ENCODE measurements around the gene JMJD8. TPM values are rescaled to one million over a fixed set of nuclear protein-coding genes. Genes with fewer than 3 reads are reported as not detected.

Gene JMJD8
- total RNA-seq, 2 experiments from 2014 or later: 30.5 to 37.1 TPM

- CTCF ChIA-PET: no interaction called here
- ATAC-seq: no peak
- Mint-ChIP-seq H3K4me1 (peaks cover 24% of the 10 kb centered on the region), H3K27ac (no peak overlapping the region), H3K9me3 (ENCODE audit: low read depth) (no peaks in the 10 kb centered on the region), H3K27me3 (no peaks in the 10 kb centered on the region), H3K36me3 (no peaks in the 10 kb centered on the region), H3K4me3 (no peak overlapping the region)
- DNase-seq: no peak
These were observed 37.4 kb downstream of the JMJD8 start for GRCh38 chr16:646679-647172.

GRCh38 chr16:645852-646678 lies 38.1 kb downstream of the JMJD8 start:
- no peak overlapping the region for H3K4me3 Mint-ChIP-seq

GRCh38 chr16:644556-644955 lies 39.6 kb downstream of the JMJD8 start:
- ATAC-seq (no peak), DNase-seq (no peak)
- peak overlapping the region; percentile 59 for H3K27ac Mint-ChIP-seq
- no peaks in the 10 kb centered on the region for H3K27me3 Mint-ChIP-seq
- H3K36me3 Mint-ChIP-seq: no peaks in the 10 kb centered on the region
- peaks cover 17% of the 10 kb centered on the region for H3K4me1 Mint-ChIP-seq
- H3K4me3 Mint-ChIP-seq: no peak overlapping the region
- CTCF ChIA-PET: no interaction called here
- no peaks in the 10 kb centered on the region for H3K9me3 Mint-ChIP-seq (ENCODE audit: low read depth)

More at GRCh38 chr16:645852-646678, 38.1 kb downstream of the JMJD8 start:
- H3K9me3 Mint-ChIP-seq (ENCODE audit: low read depth): no peaks in the 10 kb centered on the region
- DNase-seq (no peak), ATAC-seq (no peak)
- no peaks in the 10 kb centered on the region for H3K27me3 Mint-ChIP-seq
- H3K36me3 Mint-ChIP-seq: no peaks in the 10 kb centered on the region
- H3K4me1 Mint-ChIP-seq: peaks cover 24% of the 10 kb centered on the region
- H3K27ac Mint-ChIP-seq: no peak overlapping the region
- CTCF ChIA-PET: no interaction called here

GRCh38 chr16:643050-643368 lies 41.1 kb downstream of the JMJD8 start:
- Mint-ChIP-seq H3K9me3 (ENCODE audit: low read depth) (no peaks in the 10 kb centered on the region), H3K36me3 (no peaks in the 10 kb centered on the region), H3K4me3 (peak overlapping the region; percentile 69), H3K4me1 (peaks cover 15% of the 10 kb centered on the region), H3K27me3 (no peaks in the 10 kb centered on the region), H3K27ac (no peak overlapping the region)
- CTCF ChIA-PET: interaction anchor here (0.7 to 1.9 kb wide), 3 partner anchors 21 to 43 kb away, joined by 3 to 6 read pairs (median 3); partner anchors contain the start of gene RHOT2
- ATAC-seq (no peak), DNase-seq (no peak)

GRCh38 chr16:642189-643049 lies 41.7 kb downstream of the JMJD8 start:
- Mint-ChIP-seq H3K9me3 (ENCODE audit: low read depth) (no peaks in the 10 kb centered on the region), H3K4me3 (peak overlapping the region; percentile 69), H3K4me1 (peaks cover 14% of the 10 kb centered on the region), H3K27ac (peak overlapping the region; percentile 44), H3K36me3 (no peaks in the 10 kb centered on the region), H3K27me3 (no peaks in the 10 kb centered on the region)
- peak; percentile 51 for ATAC-seq
- DNase-seq: peak; percentile 62
- CTCF ChIA-PET: interaction anchor here (0.7 to 1.9 kb wide), 4 partner anchors 22 to 63 kb away, joined by 3 to 6 read pairs (median 3); partner anchors contain the start of gene RHOT2

GRCh38 chr16:641326-642188 lies 42.6 kb downstream of the JMJD8 start, which contains the start of gene MCRIP2:
Gene MCRIP2 (plus strand): TSS chr16:641828. CDS start chr16:641992, 164 bp downstream.
- H3K4me1 Mint-ChIP-seq: peaks cover 17% of the 10 kb centered on the region
- H3K27ac Mint-ChIP-seq: peak within 1 kb of the TSS; percentile 44
- peak; percentile 75 for ATAC-seq
- peak within 1 kb of the TSS; percentile 69 for H3K4me3 Mint-ChIP-seq
- peak; percentile 82 for DNase-seq
- CTCF ChIA-PET: interaction anchor here (1.0 kb wide), 1 partner anchor 62 kb away, joined by 3 read pairs; no protein-coding TSS in a partner anchor
- no peaks in the 10 kb centered on the region for H3K36me3 Mint-ChIP-seq
- no peaks in the 10 kb centered on the region for H3K9me3 Mint-ChIP-seq (ENCODE audit: low read depth)
- no peaks in the 10 kb centered on the region for H3K27me3 Mint-ChIP-seq

- Mint-ChIP-seq H3K4me1 (peaks cover 17% of the 10 kb centered on the region), H3K27ac (no peak overlapping the region), H3K27me3 (no peaks in the 10 kb centered on the region), H3K9me3 (ENCODE audit: low read depth) (no peaks in the 10 kb centered on the region), H3K36me3 (no peaks in the 10 kb centered on the region), H3K4me3 (peak overlapping the region; percentile 41)
- CTCF ChIA-PET: interaction anchor here (0.7 kb wide), 1 partner anchor 7 kb away, joined by 4 read pairs; no protein-coding TSS in a partner anchor
- DNase-seq: no peak
- no peak for ATAC-seq
These were observed 43.5 kb downstream of the JMJD8 start for GRCh38 chr16:640614-641013.

GRCh38 chr16:638836-639235 lies 45.3 kb downstream of the JMJD8 start:
- DNase-seq (no peak), ATAC-seq (no peak)
- CTCF ChIA-PET: interaction anchor here (1.7 kb wide), 1 partner anchor 9 kb away, joined by 7 read pairs; no protein-coding TSS in a partner anchor
- H3K9me3 Mint-ChIP-seq (ENCODE audit: low read depth): no peaks in the 10 kb centered on the region
- no peaks in the 10 kb centered on the region for H3K27me3 Mint-ChIP-seq
- H3K4me3 Mint-ChIP-seq: no peak overlapping the region
- H3K36me3 Mint-ChIP-seq: no peaks in the 10 kb centered on the region
- no peak overlapping the region for H3K27ac Mint-ChIP-seq
- H3K4me1 Mint-ChIP-seq: peaks cover 14% of the 10 kb centered on the region

- Mint-ChIP-seq H3K9me3 (ENCODE audit: low read depth) (no peaks in the 10 kb centered on the region), H3K27ac (no peak overlapping the region), H3K36me3 (no peaks in the 10 kb centered on the region), H3K4me3 (no peak overlapping the region), H3K27me3 (no peaks in the 10 kb centered on the region), H3K4me1 (peaks cover 11% of the 10 kb centered on the region)
- no peak for ATAC-seq
- DNase-seq: no peak
- CTCF ChIA-PET: interaction anchor here (1.7 kb wide), 1 partner anchor 10 kb away, joined by 7 read pairs; no protein-coding TSS in a partner anchor
These were observed 46.0 kb downstream of the JMJD8 start for GRCh38 chr16:638034-638543.

GRCh38 chr16:637081-638018 lies 46.8 kb downstream of the JMJD8 start:
- H3K9me3 Mint-ChIP-seq (ENCODE audit: low read depth): no peaks in the 10 kb centered on the region
- H3K27ac Mint-ChIP-seq: peak overlapping the region; percentile 93
- no peaks in the 10 kb centered on the region for H3K27me3 Mint-ChIP-seq
- ATAC-seq (no peak), DNase-seq (peak; percentile 93)
- CTCF ChIA-PET: interaction anchor here (1.0 to 1.6 kb wide), 8 partner anchors 11 to 110 kb away, joined by 3 to 6 read pairs (median 4); partner anchors contain the start of genes ANTKMT, CAPN15, STUB1 and WDR24
- peaks cover 8% of the 10 kb centered on the region for H3K4me1 Mint-ChIP-seq
- no peaks in the 10 kb centered on the region for H3K36me3 Mint-ChIP-seq
- peak overlapping the region; percentile 83 for H3K4me3 Mint-ChIP-seq

GRCh38 chr16:636206-637080 lies 47.7 kb downstream of the JMJD8 start, which contains the start of gene METTL26:
Gene METTL26 (minus strand): TSS chr16:636305. CDS start chr16:636290, 15 bp downstream.
- no peaks in the 10 kb centered on the region for H3K27me3 Mint-ChIP-seq
- DNase-seq: peak; percentile 96
- CTCF ChIA-PET: interaction anchor here (0.8 to 1.6 kb wide), 12 partner anchors 12 to 152 kb away, joined by 3 to 6 read pairs (median 3); partner anchors contain the start of genes ANTKMT, CAPN15, CHTF18 and RPUSD1
- peak; percentile 85 for ATAC-seq
- H3K4me3 Mint-ChIP-seq: peak within 1 kb of the TSS; percentile 83
- H3K9me3 Mint-ChIP-seq (ENCODE audit: low read depth): no peaks in the 10 kb centered on the region
- peaks cover 8% of the 10 kb centered on the region for H3K4me1 Mint-ChIP-seq
- no peaks in the 10 kb centered on the region for H3K36me3 Mint-ChIP-seq
- H3K27ac Mint-ChIP-seq: peak within 1 kb of the TSS; percentile 93
